Measurements from ENCODE around the gene MAP3K19. TPM values are rescaled to one million over a fixed set of nuclear protein-coding genes. Genes with fewer than 3 reads are reported as not detected.

MAP3K19 gene
- total RNA-seq, 1 donor from 2014 or later: not detected

DNA sequence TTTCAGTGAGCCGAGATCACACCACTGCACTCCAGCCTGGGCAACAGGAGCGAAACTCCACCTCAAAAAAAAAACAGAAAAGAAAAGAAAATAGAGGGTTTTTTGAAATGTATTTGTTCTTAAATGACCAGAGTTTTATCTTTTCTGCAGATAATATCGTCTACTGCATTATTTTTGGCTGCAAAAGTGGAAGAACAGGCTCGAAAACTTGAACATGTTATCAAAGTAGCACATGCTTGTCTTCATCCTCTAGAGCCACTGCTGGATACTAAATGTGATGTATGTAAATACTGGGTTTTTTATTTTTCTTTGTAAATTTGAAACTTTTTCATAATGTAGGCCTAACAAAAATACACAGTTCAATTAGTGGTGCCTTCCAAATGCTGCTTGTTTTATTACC lies 110.6 kb downstream of the MAP3K19 start:
- TF ChIP-seq, protein P1, sequence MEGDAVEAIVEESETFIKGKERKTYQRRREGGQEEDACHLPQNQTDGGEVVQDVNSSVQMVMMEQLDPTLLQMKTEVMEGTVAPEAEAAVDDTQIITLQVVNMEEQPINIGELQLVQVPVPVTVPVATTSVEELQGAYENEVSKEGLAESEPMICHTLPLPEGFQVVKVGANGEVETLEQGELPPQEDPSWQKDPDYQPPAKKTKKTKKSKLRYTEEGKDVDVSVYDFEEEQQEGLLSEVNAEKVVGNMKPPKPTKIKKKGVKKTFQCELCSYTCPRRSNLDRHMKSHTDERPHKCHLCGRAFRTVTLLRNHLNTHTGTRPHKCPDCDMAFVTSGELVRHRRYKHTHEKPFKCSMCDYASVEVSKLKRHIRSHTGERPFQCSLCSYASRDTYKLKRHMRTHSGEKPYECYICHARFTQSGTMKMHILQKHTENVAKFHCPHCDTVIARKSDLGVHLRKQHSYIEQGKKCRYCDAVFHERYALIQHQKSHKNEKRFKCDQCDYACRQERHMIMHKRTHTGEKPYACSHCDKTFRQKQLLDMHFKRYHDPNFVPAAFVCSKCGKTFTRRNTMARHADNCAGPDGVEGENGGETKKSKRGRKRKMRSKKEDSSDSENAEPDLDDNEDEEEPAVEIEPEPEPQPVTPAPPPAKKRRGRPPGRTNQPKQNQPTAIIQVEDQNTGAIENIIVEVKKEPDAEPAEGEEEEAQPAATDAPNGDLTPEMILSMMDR (IDR thresholded peaks at IDR 0.05; ENCODE audit: borderline replicate concordance): no peak
- Histone ChIP-seq H3K27me3 (ENCODE audit: low read depth) (no peaks in the 10 kb centered on the region), H3K4me3 (no peak overlapping the region), H3K27ac (replicated peaks) (no peak overlapping the region), H3K9me3 (replicated peaks) (no peaks in the 10 kb centered on the region), H3K36me3 (peaks cover 49% of the 10 kb centered on the region), H3K4me1 (peaks cover 56% of the 10 kb centered on the region)
- intact Hi-C loops (cut with micrococcal nuclease): no loop called here
- no peak for DNase-seq

DNA sequence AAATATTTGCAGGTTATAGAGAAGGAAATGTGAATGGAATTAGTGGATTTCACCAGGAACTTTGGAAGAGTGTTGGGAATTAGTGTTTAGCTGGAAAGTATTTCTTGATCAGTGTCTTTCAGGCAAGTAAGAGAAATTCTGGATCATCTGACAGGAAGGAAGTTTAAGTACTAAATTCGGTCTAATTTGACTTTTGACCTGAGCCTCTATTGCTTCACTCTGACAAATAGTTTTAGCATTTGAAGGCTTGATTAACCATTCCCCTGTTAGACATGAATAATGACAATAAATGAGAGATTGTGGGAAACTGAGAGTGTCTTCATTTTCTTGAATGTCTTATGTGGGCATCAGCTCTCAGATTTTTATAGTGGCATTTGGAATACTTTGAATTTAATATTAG lies 112.6 kb downstream of the MAP3K19 start:
- H3K4me1 ChIP-seq: peaks cover 72% of the 10 kb centered on the region
- no peak overlapping the region for H3K27ac ChIP-seq (replicated peaks)
- H3K9me3 ChIP-seq (replicated peaks): no peaks in the 10 kb centered on the region
- no peaks in the 10 kb centered on the region for H3K27me3 ChIP-seq (ENCODE audit: low read depth)
- DNase-seq: no peak
- H3K4me3 ChIP-seq: no peak overlapping the region
- H3K36me3 ChIP-seq: peaks cover 31% of the 10 kb centered on the region
- TF ChIP-seq, protein P1 (IDR thresholded peaks at IDR 0.05; ENCODE audit: borderline replicate concordance): no peak
- intact Hi-C loops (cut with micrococcal nuclease): no loop called here

DNA sequence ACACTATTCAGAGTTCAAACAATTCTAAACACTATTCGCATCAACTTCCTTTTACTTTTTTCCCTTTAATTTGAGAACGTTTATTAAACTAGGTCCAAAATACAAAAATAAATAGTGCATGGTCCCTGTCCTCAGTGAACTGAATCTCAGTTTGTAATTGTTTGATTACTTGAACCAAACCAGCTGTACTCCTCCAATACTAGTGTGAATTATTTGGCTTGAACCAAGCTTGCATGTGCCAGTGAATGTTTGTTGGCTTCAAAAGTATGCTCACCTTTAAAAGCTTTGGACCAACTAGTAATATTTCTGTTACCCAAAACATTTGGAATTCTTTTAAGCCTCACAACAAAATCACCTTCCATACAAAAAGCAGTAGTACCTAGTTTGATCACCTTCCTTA lies 113.1 kb downstream of the MAP3K19 start:
- H3K4me1 ChIP-seq: peaks cover 73% of the 10 kb centered on the region
- no peak overlapping the region for H3K4me3 ChIP-seq
- no peaks in the 10 kb centered on the region for H3K9me3 ChIP-seq (replicated peaks)
- no peaks in the 10 kb centered on the region for H3K27me3 ChIP-seq (ENCODE audit: low read depth)
- H3K36me3 ChIP-seq: peaks cover 26% of the 10 kb centered on the region
- TF ChIP-seq, protein P1 (IDR thresholded peaks at IDR 0.05; ENCODE audit: borderline replicate concordance): no peak
- no peak for DNase-seq
- H3K27ac ChIP-seq (replicated peaks): no peak overlapping the region
- intact Hi-C loops (cut with micrococcal nuclease): no loop called here

DNA sequence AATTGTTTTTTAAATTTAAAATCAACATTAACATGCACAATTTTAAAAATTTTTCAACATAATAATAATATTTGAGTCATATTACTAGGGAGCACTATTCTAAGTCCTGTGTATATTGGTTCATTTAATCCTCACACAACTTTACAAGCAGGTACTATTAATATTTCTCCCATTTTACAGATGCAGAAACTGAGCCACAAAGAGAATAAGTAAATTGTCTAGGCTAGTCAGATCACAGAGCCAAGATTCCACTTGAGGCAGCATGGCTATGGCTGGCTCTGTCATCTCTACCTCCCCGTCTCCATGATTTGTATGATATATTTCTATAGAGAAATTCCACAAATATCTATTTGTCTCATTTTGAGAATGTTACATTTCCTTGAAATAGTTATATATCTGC lies 113.5 kb downstream of the MAP3K19 start:
- TF ChIP-seq, protein P1 (IDR thresholded peaks at IDR 0.05; ENCODE audit: borderline replicate concordance): no peak
- DNase-seq: no peak
- intact Hi-C loops (cut with micrococcal nuclease): no loop called here
- no peaks in the 10 kb centered on the region for H3K9me3 ChIP-seq (replicated peaks)
- H3K36me3 ChIP-seq: peaks cover 21% of the 10 kb centered on the region
- no peak overlapping the region for H3K27ac ChIP-seq (replicated peaks)
- H3K4me3 ChIP-seq: no peak overlapping the region
- peaks cover 77% of the 10 kb centered on the region for H3K4me1 ChIP-seq
- H3K27me3 ChIP-seq (ENCODE audit: low read depth): no peaks in the 10 kb centered on the region

DNA sequence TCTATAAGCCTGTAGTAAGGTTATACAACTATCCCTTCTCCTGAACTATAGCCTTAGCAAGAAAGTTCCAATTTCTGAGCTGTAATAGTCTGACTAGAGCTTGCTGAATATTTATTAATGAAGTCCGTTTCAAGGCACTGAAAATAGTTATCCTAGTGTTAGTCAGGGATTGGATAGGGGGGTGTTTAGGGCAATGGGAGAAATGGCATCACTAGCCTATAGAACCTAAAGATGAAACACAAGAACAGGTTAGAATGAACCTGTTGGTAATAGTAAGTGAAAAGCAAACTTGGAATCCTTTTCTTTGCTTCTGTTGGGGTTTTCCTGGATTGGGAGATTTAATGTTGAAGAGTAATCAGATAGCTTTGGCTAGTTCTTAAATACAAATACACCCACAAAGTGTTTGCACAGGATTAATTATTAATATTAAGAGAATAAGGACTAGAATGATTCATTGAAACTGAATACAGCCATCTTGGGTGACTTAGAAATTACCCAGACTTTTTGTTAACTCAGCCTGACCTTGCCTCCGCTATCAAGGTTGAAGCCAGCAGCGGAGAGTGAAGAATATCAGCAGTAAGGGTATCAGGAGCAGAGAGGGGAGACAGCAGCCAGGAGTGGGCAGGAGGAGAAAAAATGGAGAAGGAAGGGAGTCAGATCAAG lies 114.3 kb downstream of the MAP3K19 start:
- Histone ChIP-seq H3K9me3 (replicated peaks) (no peaks in the 10 kb centered on the region), H3K4me1 (peaks cover 84% of the 10 kb centered on the region), H3K27ac (replicated peaks) (no peak overlapping the region), H3K4me3 (no peak overlapping the region), H3K36me3 (peaks cover 14% of the 10 kb centered on the region), H3K27me3 (ENCODE audit: low read depth) (no peaks in the 10 kb centered on the region)
- TF ChIP-seq, protein P1 (IDR thresholded peaks at IDR 0.05; ENCODE audit: borderline replicate concordance): no peak
- no peak for DNase-seq
- intact Hi-C loops (cut with micrococcal nuclease): no loop called here
